Thoracic aorta (tissue), 2 donors: ENCODE results near the gene MYCBP2. TPM values are rescaled to one million over a fixed set of nuclear protein-coding genes. Genes with fewer than 3 reads are reported as not detected.

Experiments used
- ATAC-seq: fragments of 150-250 bp; one replicate; pipeline ENCODE4 v1.8.0; 2017; ENCODE audit warnings: low read depth; ENCODE audit not compliant: insufficient number of reproducible peaks, low FRiP score
- DNase-seq: peaks from one replicate; pipeline ENCODE4 v3.0.0-alpha.2; 2020; ENCODE audit warnings: low spot score
- H3K27ac ChIP-seq, 2 donors: fragments of 200-600 bp; sonication (generic); 1 replicate in 1 of 2; 2 replicates in 1 of 2; pipeline ENCODE4 v1.5.1; 2016; ENCODE audit warnings: mild to moderate bottlenecking in 2 of 2, moderate library complexity in 2 of 2
- H3K27me3 ChIP-seq: fragments of 200-600 bp; sonication (generic); replicated peaks from 2 replicates; pipeline ENCODE4 v1.6.0; 2016; ENCODE audit warnings: mild to moderate bottlenecking; ENCODE audit not compliant: insufficient read depth
- H3K36me3 ChIP-seq: fragments of 200-600 bp; sonication (generic); one replicate; pipeline ENCODE4 v1.5.1; 2016
- H3K4me1 ChIP-seq, 2 donors: fragments of 200-600 bp; sonication (generic); 1 replicate in 1 of 2; 2 replicates in 1 of 2; pipeline versions ENCODE4 v1.5.1 to v1.6.0; 2016; ENCODE audit warnings: low read depth in 2 of 2, mild to moderate bottlenecking in 1 of 2; ENCODE audit not compliant: control insufficient read depth in 1 of 2
- H3K4me3 ChIP-seq: fragments of 200-600 bp; sonication (generic); 2 replicates; pipeline ENCODE4 v1.5.1; 2016; ENCODE audit warnings: mild to moderate bottlenecking
- H3K9me3 ChIP-seq: fragments of 200-600 bp; sonication (generic); 2 replicates; pipeline ENCODE4 v1.5.1; 2016
- CTCF ChIP-seq: fragments of 200-600 bp; sonication (generic); IDR thresholded peaks from one replicate; pipeline ENCODE4 v1.5.1; 2019; ENCODE audit warnings: antibody characterized with exemption
- total RNA-seq, 2 donors: library from RNA; depleted of rRNA; stranded (reverse); fragments of >200 nt; gene quantifications; one replicate each; pipeline versions ENCODE4 v1.1.0 to v1.2.3, GENCODE V29; 2016

The MYCBP2 gene
- total RNA-seq, 2 donors from 2014 or later = 135 to 139 TPM

DNA sequence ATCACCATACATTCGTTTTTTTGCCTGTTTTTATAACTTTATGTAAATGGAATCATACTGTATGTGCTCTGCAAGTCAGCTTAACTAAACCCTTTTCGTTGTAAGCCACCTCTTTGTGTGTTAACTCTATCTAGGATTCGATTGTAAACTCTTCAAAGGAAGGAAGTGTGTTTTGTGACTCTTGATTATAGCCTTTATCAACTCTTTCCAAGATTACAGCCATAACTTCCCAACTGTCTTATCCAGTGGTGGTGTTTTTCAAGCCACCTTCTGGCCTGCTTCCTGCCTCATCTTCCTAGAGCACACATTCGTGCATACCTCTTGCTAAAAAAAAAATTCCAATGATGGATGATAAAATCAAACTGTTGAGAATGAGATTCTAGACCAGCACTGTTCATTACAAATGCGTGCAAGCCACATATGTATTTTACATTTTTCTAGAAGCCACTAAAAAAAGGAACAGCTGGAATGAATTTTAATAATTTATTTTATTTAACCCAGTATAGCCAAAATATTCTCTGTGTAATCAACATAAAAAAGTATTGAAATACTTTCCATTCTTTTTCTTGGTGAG lies 287.9 kb downstream of the MYCBP2 start:
- no peak for TF ChIP-seq CTCF
- H3K27ac ChIP-seq = no peak overlapping the region
- no peak overlapping the region for H3K4me3 ChIP-seq
- DNase-seq = no peak
- H3K9me3 ChIP-seq = no peaks in the 10 kb centered on the region
- H3K36me3 ChIP-seq = no peaks in the 10 kb centered on the region
- no peak for ATAC-seq
- no peaks in the 10 kb centered on the region for H3K27me3 ChIP-seq
- H3K4me1 ChIP-seq = no peaks in the 10 kb centered on the region

DNA sequence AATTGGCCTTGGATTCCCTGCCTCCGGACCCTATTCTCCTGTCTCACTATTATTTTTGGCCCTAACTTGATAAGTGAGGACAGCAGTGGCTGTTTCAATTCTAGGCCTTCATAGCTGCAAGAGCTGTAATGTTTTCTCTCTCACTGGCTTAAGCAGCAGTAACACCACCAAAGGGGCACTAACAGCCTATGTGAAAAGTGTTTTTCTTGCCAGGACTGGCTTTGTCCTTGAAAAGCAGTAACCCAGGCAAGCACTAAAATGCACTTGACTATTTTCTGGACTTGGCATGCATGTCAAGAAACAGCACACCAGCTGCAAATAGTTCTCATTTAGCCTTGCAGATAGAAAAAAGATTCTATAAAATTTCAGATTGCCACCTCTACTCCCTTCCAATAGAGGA lies 290.6 kb downstream of the MYCBP2 start:
- Histone ChIP-seq H3K4me1 (no peaks in the 10 kb centered on the region), H3K4me3 (no peak overlapping the region), H3K27me3 (no peaks in the 10 kb centered on the region), H3K36me3 (no peaks in the 10 kb centered on the region), H3K9me3 (no peaks in the 10 kb centered on the region), H3K27ac (no peak overlapping the region)
- DNase-seq (no peak), ATAC-seq (no peak)
- TF ChIP-seq CTCF = no peak

DNA sequence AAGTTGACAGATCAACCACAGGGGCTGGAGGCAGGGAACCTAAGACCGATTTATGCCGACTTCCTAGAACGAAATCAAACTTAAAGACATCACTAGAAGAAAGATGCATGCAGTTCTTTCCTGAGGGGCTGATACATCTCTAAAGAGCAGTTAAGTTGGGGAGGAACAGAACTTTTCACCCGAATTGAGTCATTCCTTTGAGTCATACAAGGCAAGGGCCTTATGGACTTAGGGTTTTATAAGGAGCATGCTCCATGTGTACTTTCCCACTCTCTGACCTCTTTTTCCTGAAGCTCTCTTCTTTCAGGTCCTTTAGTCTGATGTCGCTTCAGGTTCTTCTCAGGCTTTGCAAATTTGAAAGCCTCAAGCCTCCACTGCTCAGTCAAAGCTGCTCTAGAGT lies 292.0 kb downstream of the MYCBP2 start:
- Histone ChIP-seq H3K27ac (no peak overlapping the region), H3K36me3 (no peaks in the 10 kb centered on the region), H3K4me3 (no peak overlapping the region), H3K27me3 (no peaks in the 10 kb centered on the region), H3K9me3 (no peaks in the 10 kb centered on the region), H3K4me1 (no peaks in the 10 kb centered on the region)
- no peak for TF ChIP-seq CTCF
- DNase-seq (no peak), ATAC-seq (no peak)

GRCh38 chr13:77033717-77034302 lies 293.1 kb downstream of the MYCBP2 start:
- Histone ChIP-seq H3K27me3 (no peaks in the 10 kb centered on the region), H3K4me3 (no peak overlapping the region), H3K36me3 (no peaks in the 10 kb centered on the region), H3K9me3 (no peaks in the 10 kb centered on the region), H3K4me1 (no peaks in the 10 kb centered on the region), H3K27ac (no peak overlapping the region)
- ATAC-seq (no peak), DNase-seq (no peak)
- no peak for TF ChIP-seq CTCF

- DNase-seq = no peak
- H3K4me3 ChIP-seq = no peak overlapping the region
- TF ChIP-seq CTCF = no peak
- H3K27me3 ChIP-seq = no peaks in the 10 kb centered on the region
- no peaks in the 10 kb centered on the region for H3K9me3 ChIP-seq
- no peaks in the 10 kb centered on the region for H3K36me3 ChIP-seq
- H3K4me1 ChIP-seq = peaks cover 0 to 13% of the 10 kb centered on the region in 2 donors
- H3K27ac ChIP-seq = no peak overlapping the region
- no peak for ATAC-seq
Observed at GRCh38 chr13:77031656-77032243, 295.1 kb downstream of the MYCBP2 start.
